Kidney (tissue), 14 donors: ENCODE data around the gene DNAH2. TPM values are rescaled to one million over a fixed set of nuclear protein-coding genes. Genes with fewer than 3 reads are reported as not detected.
A peak's percentile ranks its signal among the peaks of the same experiment; 100 is the strongest.

Experiments used
- DNase-seq, 5 donors: peaks; one replicate each; pipeline ENCODE4 v3.0.0-alpha.2; 2013 to 2020
- FAIRE-seq: peaks from 2 replicates; lab custom pipeline; 2012; peaks lifted over from hg19 to GRCh38; lab: Jason Lieb, UNC
- H3K27ac ChIP-seq, 2 donors: one replicate each; pipeline ENCODE4 v1.7.0; 2013; ENCODE audit warnings: low read depth in 2 of 2, low read length in 2 of 2, inconsistent platforms in 1 of 2
- H3K27me3 ChIP-seq: one replicate; pipeline ENCODE4 v1.7.1; 2013; ENCODE audit warnings: low read length, inconsistent platforms; ENCODE audit not compliant: control insufficient read depth, insufficient read depth
- H3K36me3 ChIP-seq, 3 donors: one replicate each; pipeline versions ENCODE4 v1.7.0 to v1.7.1; 2013; ENCODE audit warnings: low read length in 3 of 3, control low read depth in 1 of 3, inconsistent platforms in 1 of 3; ENCODE audit not compliant: insufficient read depth in 3 of 3, control insufficient read depth in 2 of 3
- H3K4me1 ChIP-seq, 3 donors: one replicate each; pipeline versions ENCODE4 v1.7.0 to v1.7.1; 2013; ENCODE audit warnings: low read length in 3 of 3, inconsistent platforms in 1 of 3, low read depth in 1 of 3; ENCODE audit not compliant: control insufficient read depth in 2 of 3, insufficient read depth in 2 of 3
- H3K4me3 ChIP-seq, 3 donors: one replicate each; pipeline versions ENCODE4 v1.7.0 to v1.8.1; 2013; ENCODE audit warnings: low read length in 3 of 3, control low read depth in 1 of 3, inconsistent platforms in 1 of 3
- H3K9ac ChIP-seq, 3 donors: one replicate each; pipeline versions ENCODE4 v1.7.0 to v1.7.1; 2013; ENCODE audit warnings: low read length in 3 of 3, control low read depth in 1 of 3, inconsistent platforms in 1 of 3
- H3K9me3 ChIP-seq, 3 donors: one replicate each; pipeline versions ENCODE4 v1.7.0 to v1.7.1; 2013; ENCODE audit warnings: low read length in 3 of 3, control low read depth in 1 of 3, inconsistent platforms in 1 of 3; ENCODE audit not compliant: control insufficient read depth in 2 of 3, insufficient read depth in 1 of 3
- intact Hi-C: fragments of 100-400 bp; cut with DNase I; formaldehyde crosslinking; loops from one replicate; pipeline ENCODE4 v1.11.1; 2022
- polyA plus RNA-seq: library from polyadenylated mRNA; stranded (reverse); fragments of 350-450 nt; fragmentation: Illumina TruSeq; extraction: RNeasy Lipid Tissue Mini Kit (QIAGEN cat#74804); gene quantifications from one replicate; pipeline ENCODE4 v1.2.3, GENCODE V29; 2014; ENCODE audit warnings: low read depth, low replicate concordance; ENCODE audit not compliant: insufficient read depth
- total RNA-seq: library from RNA; stranded (reverse); fragmentation: NEBNext Ultra II Directional; extraction: Animal tissue kit (Norgen Biotek cat#: 25700); gene quantifications from one replicate; pipeline ENCODE4 v1.2.1, GENCODE V29; 2021
- TF ChIP-seq, protein P1 (sequence below): IDR thresholded peaks from 3 replicates; pipeline ENCODE4 v1.5.1; 2012; ENCODE audit warnings: mild to moderate bottlenecking, moderate library complexity, borderline replicate concordance; ENCODE audit not compliant: insufficient read depth; ENCODE audit errors: extremely low read depth
- donor health status: control.
- donor health status: control.
- donor health status: control.
- donor health status: control.
- donor health status: control.
- donor health status: DM: yes; HTN: yes; CAD: no.
- donor health status: Normal renal cell carcinoma (clear cell type).

DNAH2 gene
- total and polyA plus RNA-seq, 2 donors from 2014 or later: 0.17 to 0.66 TPM

DNA sequence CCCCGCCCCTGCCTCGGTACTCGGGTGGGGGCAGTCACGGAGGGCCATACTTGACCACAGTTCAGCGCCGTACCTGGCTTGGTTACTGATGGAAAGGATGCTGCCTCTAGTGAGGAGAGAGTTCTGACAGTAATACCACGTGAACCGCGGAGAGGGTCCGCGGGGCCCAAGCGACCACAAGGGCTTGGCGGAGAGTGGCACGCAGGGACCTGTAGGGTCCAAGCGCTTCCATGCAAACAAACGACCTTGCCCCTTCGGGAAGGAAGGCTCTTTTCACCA lies 125.7 kb downstream of the DNAH2 start:
- peak overlapping the region; percentile 75 to 94 (median 82) for H3K4me3 ChIP-seq
- TF ChIP-seq, protein P1, sequence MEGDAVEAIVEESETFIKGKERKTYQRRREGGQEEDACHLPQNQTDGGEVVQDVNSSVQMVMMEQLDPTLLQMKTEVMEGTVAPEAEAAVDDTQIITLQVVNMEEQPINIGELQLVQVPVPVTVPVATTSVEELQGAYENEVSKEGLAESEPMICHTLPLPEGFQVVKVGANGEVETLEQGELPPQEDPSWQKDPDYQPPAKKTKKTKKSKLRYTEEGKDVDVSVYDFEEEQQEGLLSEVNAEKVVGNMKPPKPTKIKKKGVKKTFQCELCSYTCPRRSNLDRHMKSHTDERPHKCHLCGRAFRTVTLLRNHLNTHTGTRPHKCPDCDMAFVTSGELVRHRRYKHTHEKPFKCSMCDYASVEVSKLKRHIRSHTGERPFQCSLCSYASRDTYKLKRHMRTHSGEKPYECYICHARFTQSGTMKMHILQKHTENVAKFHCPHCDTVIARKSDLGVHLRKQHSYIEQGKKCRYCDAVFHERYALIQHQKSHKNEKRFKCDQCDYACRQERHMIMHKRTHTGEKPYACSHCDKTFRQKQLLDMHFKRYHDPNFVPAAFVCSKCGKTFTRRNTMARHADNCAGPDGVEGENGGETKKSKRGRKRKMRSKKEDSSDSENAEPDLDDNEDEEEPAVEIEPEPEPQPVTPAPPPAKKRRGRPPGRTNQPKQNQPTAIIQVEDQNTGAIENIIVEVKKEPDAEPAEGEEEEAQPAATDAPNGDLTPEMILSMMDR: no peak
- H3K4me1 ChIP-seq: peaks cover 7 to 36% (median 17%) of the 10 kb centered on the region in 3 donors
- peak overlapping the region; percentile 68 to 99 (median 69) for H3K9ac ChIP-seq
- H3K36me3 ChIP-seq: peaks cover 0 to 12% (median 3%) of the 10 kb centered on the region in 3 donors
- no peaks in the 10 kb centered on the region for H3K9me3 ChIP-seq
- no peaks in the 10 kb centered on the region for H3K27me3 ChIP-seq
- intact Hi-C loops: no loop called here
- peak in 1 of 5 donors; percentile 76 for DNase-seq
- FAIRE-seq: no peak
- H3K27ac ChIP-seq: peak overlapping the region; percentile 97 to 99

DNA sequence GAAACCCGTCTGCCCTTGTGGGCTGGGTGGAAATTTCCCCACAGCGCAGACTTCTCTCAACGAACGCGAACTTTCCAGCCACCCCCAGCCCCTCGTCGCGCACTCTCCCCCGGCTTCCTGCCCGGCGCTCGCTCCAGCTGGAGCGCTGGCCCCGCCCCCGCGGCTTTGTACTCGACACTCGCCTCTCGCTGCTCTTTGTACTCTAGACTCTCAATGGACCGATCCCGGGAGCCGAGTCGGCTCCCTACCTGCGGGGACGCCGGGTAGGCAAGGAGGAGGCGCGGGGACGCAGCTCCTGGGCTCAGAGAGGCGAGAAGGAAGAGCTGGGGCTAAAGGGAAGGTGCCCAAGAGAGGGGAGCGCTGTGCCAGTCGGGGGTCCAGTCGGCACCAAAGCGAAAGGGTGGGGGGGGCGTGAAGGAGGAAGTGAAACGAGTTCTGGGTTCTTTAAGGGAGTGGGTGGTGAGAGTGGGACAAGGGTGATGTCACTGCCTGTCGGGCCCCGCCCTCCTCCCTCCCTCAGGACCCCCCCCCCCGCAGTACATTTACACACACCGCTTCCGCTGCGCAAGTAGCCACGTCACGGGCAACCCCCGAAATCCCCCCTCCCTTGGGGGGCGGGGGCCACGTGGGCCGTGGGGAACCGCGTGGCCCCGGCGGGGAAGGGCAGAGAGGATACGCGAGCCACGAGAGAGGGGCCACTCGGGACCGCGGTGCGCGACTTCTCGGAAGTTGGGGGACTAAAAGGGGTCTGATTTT lies 126.2 kb downstream of the DNAH2 start:
- FAIRE-seq (no peak), DNase-seq (peak; percentile 85 to 95 (median 92))
- Histone ChIP-seq H3K4me1 (peaks cover 7 to 34% (median 13%) of the 10 kb centered on the region in 3 donors), H3K27ac (peak overlapping the region; percentile 97 to 99), H3K9me3 (no peaks in the 10 kb centered on the region), H3K36me3 (peaks cover 0 to 12% (median 3%) of the 10 kb centered on the region in 3 donors), H3K4me3 (peak overlapping the region; percentile 75 to 94 (median 84)), H3K9ac (peak overlapping the region; percentile 69 to 99 (median 83)), H3K27me3 (no peaks in the 10 kb centered on the region)
- intact Hi-C loops: no loop called here
- TF ChIP-seq, protein P1: no peak

DNA sequence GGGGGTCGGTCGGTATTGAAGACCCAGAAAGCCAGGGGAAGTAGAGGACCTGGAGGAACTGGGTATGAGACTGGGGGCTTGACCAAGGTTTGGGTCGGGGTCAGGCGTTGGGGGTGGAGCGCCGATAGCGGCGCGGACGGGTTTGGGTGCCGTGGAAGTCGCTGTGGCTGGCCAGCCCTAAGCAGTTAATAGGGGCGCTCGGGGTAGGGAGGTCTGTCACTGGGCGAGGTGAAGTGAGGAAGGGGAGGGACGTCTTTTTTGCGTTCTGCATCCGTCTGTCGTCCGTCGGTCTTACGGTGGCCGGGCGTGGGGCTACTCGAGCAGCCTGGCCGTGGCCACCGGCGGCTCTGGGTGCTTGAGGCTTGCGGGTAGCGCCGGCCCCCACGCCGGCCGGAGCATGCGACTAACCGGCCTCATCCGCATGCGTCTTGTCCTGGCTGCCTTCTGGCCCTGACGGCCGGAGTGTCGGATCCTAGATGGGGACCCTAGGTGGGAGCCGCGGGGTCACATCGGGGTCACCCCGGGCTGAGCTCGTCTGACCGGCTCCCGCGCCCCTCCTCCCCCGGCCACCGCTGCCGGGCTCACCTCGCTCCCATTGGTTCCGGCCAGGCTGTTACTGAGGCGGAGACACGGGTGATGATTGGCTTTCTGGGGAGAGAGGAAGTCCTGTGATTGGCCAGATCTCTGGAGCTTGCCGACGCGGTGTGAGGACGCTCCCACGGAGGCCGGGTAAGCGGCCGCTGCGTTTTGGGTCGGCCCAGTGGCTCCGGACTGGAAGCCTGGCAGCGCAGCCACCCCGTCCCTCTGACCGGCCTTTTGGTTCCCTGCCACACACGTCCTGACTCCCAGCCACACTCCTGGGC lies 127.0 kb downstream of the DNAH2 start:
- Histone ChIP-seq H3K9ac (peak overlapping the region; percentile 53 to 99 (median 83)), H3K36me3 (peaks cover 0 to 12% (median 9%) of the 10 kb centered on the region in 3 donors), H3K27ac (peak overlapping the region; percentile 97 to 99), H3K27me3 (no peaks in the 10 kb centered on the region), H3K4me3 (peak overlapping the region; percentile 75 to 94 (median 84)), H3K4me1 (peaks cover 7 to 25% (median 8%) of the 10 kb centered on the region in 3 donors), H3K9me3 (no peaks in the 10 kb centered on the region)
- DNase-seq: peak; percentile 92 to 97 (median 96)
- intact Hi-C loops: no loop called here
- TF ChIP-seq, protein P1: no peak
- peak; percentile 84 for FAIRE-seq
